Hypothalamus (tissue), 51 donors: ENCODE measurements around the gene MIEF2.

ENCODE experiments used
- DNase-seq, 51 donors: peaks; one replicate each; lab custom pipeline; 2025; lab: John Stamatoyannopoulos, UW

Gene MIEF2

GRCh38 chr17:18254888-18255649, 5.4 kb upstream of the MIEF2 start:
- no peak for DNase-seq

DNA sequence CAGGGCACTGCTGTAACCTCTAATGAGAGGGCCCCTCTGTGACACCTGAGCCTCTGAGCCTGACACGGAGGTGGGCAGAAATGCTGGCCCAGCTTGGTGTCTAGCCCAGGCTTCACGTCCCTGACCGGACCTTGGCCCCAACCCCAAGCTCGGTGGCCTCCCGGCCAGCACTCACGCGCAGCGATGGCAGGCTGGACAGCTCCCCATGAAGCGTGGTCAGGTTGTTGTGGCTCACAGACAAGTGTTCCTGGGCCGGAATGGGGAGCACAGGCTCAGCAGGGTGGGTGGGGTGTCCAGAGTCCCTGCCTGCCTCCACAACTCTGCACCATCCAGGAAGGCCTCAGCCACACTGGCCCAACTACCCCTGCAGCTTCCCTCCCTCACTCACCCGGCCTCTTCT, 4.1 kb upstream of the MIEF2 start:
- no peak for DNase-seq

DNA sequence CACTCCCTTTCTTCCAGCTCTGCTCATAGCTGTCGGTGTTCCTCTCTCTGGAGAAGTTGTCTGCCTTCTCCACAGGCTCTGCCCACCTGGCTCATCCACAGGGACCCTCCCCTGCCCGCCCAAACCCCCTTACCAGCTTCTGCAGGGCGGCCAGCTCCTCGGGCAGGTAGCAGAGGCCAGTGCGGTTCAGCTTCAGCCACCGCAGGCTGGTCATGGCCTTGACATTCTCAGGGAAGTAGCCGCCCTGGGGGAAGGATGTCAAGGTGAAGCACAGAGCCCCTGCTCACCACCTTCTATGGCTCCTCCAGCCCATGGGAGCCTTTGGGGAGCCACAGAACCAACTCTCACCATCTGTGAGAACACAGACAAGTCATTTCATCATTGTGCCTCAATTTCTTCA, 3.7 kb upstream of the MIEF2 start:
- DNase-seq, result no peak

GRCh38 chr17:18257268-18257981, 3.0 kb upstream of the MIEF2 start:
- DNase-seq, result peak in 7 of 51 donors; percentile 19 to 71 (median 46)

DNA sequence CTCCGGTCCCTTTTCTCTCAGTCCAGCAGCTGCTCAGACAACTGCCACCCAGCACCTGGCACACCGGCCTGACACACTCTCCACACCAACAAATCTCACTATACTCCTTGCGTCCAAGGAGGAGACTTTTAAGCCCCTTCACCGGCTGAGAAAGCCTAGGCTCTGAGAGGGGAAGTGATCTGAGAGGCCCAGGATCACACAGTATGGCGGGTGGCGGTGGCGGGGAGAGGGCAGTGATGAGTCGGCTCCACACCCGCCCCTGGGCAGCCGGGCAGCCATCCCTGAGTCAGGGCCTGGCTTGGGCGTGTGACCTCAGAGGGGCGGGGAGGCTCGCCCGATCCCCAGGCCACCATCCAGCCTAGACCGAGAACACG, 2.5 kb upstream of the MIEF2 start:
- DNase-seq, result peak in 47 of 51 donors; percentile 7 to 82 (median 61)

- peak in 46 of 51 donors; percentile 18 to 89 (median 56) for DNase-seq
Measured at GRCh38 chr17:18258356-18259038, 2.0 kb upstream of the MIEF2 start, which contains the start of gene FLII. FLII (minus strand) TSS chr17:18258738; CDS start chr17:18258690, 48 bp downstream.

- DNase-seq, result no peak
Measured at GRCh38 chr17:18259621-18260331, 686 bp upstream of the MIEF2 start.

DNA sequence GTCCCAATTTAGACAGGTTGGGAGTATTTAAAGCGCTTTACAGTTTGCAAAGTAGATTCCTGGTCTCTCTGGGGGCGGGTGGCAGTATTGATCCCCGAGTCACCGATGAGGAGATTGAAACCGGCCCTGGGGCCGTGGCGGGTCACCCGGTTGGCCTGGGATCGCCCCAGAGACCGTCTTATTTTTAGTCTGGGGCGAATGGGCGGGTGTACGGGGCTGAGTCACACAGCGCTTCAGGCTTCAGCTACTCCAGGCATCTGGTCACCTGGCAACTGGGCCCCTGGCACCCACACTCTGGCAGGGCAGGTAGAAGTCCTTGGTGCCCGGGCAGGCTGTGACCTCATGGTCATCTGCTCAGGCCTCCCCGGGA, 669 bp downstream of the MIEF2 start:
- DNase-seq, result peak in 17 of 51 donors; percentile 10 to 80 (median 38)

DNA sequence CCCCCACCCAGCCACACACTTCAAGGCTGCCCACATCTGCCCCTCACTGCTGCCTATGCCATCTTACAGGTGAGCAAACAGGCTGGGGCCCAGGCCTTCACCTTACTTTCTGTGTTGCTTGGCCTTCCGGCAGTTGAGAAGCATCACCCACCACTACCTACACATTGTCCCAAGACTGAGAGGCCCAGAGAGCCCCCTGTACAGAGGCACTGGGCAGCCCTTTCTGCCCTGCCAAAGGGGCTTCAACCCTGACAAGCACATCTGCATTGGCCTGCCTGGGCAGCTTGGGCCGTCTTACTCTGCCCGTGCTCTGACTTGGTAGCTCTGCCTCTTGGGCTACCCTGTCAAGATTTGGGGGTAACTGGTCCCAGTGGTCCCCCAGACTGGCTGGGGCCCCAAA, 1.2 kb downstream of the MIEF2 start:
- no peak for DNase-seq

DNA sequence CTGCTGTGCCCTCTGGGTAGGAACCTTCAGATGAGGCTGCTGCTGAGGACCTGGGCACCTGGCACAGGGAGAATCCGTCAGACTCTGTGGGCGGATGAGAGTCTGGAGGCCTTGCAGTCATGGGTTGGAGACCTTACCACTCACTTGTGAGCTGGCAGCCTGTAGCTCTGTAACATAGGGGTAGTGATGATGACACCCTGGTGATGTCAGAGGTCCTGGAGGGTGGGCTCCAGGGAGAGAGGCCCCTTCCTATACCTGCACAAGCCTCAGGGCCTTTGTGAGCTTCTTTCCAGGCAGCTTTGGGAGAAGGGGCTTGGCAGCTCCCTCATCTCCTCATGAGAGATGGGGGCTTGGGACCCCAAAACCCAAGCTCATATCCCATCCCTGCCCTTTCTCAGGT, 1.6 kb downstream of the MIEF2 start:
- no peak for DNase-seq

GRCh38 chr17:18262641-18263040, 2.2 kb downstream of the MIEF2 start:
- no peak for DNase-seq

GRCh38 chr17:18263885-18264682, 3.6 kb downstream of the MIEF2 start:
- no peak for DNase-seq

DNA sequence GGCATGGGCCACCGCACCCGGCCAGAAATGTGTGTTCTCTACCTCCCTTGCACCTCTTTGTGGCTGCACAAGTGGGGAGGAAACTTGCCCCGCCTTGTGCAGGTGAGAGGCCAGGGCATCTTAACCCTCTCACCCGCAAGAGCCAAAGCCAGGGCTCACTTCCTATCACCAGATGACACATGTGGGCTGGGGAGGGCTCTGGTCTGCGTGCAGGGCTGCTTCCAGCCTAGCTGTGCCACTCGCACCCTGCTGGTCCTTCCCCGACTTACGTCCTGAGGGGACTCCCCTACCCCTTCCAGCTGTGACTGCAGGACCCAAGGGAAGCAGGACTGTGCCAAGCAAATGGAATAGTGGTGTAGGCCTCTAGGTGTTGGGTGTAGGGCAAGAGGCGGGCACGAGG, 6.9 kb downstream of the MIEF2 start:
- no peak for DNase-seq

DNA sequence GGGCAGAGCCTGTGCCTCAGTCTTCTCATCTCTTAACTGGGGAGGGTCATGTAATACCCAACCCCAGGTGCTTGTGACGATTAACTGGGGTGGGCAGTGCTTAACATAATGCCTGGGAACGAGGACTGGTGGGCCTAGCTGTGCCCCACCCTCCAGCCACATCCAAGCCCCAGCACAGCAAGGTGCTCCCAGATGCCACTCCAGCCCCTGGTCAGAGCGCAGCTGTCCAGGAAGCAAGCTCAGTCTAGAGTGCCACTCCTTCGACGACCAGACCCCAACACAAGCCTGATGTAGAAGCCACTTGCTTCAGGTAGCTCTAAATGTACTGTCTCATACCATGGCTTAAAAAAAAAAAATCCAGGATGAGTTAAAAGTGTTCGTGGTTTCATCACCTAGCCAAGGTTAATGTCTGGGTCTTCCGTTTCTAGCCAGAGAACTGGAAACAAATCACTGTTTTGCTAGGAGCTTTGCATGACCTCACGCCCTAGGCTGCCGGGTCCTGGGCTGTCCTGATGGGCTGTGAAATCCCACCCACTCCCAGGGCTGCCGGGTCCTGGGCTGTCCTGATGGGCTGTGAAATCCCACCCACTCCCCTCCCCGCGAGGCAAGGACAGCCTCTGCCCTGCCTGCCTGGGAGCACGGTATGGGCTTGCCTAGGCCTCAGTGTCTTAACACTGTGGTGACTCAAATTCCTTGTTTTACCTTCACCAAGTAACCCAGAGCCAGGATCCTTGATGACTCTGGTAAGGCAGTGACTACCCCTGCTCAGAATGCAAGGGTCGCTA, 7.7 kb downstream of the MIEF2 start:
- no peak for DNase-seq

GRCh38 chr17:18270046-18270931, 9.8 kb downstream of the MIEF2 start:
- DNase-seq, result no peak

DNA sequence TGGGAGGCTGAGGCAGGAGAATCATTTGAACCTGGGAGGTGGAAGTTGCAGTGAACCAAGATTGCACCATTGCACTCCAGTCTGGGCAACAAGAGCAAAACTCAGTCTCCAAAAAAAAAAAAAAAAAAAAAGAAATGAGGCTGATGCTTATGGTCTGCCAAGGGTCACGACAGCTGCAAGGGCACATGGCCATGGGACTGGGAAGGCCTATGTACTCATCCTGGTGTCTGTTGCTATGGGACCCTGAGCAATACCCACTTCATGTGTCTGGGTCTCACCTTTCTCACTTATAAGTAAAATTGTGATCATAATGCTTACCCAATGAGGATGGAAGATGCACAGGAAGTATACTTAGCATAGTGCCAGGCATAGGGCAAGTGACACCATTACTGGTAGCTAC, 16.6 kb downstream of the MIEF2 start:
- no peak for DNase-seq

DNA sequence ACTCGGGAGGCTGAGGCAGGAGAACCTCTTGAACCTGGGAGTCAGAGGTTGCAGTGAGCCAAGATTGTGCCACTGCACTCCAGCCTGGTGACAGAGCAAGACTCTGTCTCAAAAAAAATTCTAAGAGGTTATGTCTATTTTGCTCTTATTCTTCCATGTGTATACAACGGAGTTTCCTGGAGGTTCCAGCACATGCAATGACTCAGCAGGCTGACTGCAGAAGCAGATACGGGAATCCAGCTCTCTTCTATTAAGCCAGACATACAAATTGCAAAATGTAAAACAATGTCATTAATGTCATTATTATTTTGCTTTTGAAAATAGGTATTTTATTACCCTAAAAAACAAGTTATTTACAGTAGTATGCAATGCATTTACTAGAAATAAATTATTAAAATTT, 18.4 kb downstream of the MIEF2 start:
- no peak for DNase-seq

GRCh38 chr17:18280249-18280648, 19.8 kb downstream of the MIEF2 start:
- no peak for DNase-seq
